GM18502 (cell line): ENCODE data around the gene PPFIBP2.

ENCODE experiments used
- ATAC-seq: cut with Tn5 transposase; IDR thresholded peaks from one replicate; pipeline ENCODE4 v1.9.1; 2021; ENCODE audit warnings: mild to moderate bottlenecking; ENCODE audit not compliant: unreplicated experiment, poor library complexity

PPFIBP2 gene

DNA sequence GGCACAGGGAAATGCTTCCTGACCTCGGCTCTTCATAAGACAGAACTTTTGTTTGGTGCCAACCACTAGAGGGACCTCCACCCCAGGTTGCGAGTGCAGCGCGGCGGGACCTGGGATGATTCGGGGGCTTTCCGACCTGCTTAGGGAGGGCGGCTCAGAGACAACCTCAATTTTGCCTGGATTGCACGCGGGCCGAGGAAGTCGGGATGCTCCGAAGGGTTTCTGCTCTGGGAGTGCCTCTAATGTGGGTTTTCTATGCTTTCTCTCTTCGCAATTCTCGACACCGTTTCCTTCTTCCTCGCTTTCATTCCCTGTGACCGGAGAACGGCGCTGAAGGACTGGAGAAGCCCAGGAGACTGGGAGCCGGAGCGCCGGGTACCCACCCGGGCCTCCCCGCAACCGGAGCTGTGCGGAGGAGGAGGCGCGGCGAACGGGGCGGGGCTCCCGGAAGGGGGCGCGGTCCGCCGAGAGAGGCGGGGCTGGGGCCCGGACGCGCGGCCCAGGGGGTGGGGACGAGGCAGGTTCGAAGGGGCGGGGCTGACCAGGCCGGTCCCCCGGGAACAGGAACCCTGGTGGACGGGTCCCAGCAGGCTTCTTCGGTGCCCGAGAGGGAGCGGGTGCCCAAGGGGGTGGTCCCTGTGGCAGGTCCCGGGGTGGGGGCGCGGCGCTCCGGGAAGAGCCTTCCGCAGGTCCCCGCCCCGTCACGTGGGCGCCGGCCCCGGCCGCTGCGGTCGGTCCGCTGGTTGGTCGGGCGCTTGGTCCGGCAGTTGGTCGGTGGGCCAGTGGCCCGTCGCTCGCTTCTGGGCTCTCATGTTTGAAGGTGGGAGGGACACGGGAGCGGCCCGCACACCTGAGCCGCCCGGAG is at the start of gene PPFIBP2:
Gene PPFIBP2, plus strand, starts transcription at position 766 of the 865 bp plus-strand sequence. CDS start 35,477 bp downstream, outside the sequence.
- peak; percentile 75 for ATAC-seq

DNA sequence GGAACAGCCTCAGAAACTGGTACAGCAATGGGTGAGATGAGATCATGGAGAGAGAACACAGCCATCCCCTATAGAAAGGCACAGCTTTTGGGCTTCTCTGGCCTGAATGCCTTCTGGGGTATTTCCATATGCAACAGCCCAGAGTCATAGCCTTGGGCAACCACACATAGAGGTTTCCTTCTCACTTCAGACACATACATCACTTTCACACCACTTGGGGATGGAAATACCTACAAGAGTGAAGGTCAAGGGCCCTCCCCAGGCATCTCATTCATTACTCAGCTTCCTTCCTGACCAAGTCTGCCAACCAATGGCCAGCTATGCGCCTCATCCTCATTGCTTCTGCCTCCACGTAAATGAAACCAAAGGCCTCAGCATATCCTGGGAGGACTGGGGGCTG is 46.1 kb upstream of the PPFIBP2 start:
- ATAC-seq, result peak; percentile 69

DNA sequence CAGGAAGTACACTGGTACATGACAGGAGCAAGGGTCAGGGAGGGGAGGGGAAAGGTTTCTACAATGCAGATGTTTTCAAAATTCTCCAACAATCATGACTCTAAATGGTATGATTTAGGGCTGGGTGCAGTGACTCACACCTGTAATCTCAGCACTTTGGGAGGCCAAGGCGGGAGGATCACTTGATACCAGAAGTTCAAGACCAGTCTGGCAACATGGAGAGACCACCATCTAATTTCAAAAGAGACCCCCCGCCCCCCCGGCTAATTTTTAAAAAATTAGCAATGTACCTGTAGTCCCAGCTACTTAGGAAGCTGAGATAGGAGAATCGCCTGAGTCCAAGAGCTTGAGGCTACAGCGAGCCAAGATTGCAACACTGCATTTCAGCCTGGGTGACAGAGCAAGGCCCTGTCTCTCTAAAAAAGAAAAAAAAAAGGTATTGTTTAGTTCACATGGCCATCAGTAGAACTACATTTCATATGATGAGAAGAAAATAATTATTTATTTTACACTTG is 44.4 kb upstream of the PPFIBP2 start:
- ATAC-seq, result no peak

DNA sequence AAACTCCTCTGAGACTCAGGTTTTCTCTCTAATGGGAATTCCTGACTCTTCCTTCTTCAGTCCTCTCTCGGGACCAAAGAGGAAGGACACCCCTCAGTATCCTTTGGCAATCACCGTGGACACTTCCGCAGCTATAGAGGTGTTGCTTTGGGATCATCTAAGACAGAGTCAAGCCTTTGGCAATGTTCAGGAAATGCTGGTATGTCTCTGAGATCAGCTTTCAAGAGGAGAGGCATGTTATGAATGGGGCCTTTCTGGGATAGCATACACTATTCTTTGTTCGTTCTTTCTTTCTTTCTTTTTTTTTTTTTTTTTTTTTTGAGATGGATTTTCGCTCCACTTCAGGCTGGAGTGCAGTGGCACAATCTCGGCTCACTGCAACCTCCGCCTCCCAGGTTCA is 42.7 kb upstream of the PPFIBP2 start:
- no peak for ATAC-seq

DNA sequence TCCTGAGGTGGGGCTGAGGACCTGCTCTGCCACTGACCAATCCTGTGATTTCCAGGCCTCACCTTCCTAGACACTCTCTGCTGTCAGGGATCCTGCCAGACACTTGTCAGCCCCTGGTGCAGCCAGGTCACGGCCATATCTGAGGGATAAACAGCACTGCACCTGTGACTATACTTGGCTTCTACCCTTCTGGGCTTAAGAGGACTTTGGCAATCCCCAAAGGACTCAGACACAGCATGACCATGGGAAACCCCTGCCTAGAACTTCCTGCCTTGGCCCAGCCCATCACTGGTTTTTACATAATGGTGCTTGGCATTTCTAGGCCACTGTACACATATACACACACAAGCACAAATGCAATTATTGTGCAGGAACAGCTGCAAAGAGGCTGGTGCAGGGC is 40.1 kb upstream of the PPFIBP2 start:
- ATAC-seq, result peak; percentile 94

DNA sequence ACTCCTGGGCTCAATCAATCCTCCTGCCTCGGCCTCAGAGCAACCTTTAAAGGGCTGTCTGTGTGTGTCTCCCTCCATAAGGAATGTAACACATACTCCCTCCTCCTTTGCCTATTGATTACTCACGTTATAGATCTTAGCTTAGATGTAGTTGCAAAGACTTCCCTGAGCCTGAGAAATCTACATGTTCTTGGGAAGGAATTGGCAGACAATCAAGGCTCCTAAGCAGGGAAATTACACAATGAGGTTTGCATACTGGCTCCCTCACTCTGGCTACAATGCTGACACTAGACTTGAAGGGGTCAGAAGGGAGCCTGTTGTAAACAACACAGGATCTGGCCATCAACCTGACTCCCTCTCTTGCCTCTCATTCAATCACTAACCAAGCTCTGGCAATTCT is 33.7 kb upstream of the PPFIBP2 start:
- no peak for ATAC-seq

DNA sequence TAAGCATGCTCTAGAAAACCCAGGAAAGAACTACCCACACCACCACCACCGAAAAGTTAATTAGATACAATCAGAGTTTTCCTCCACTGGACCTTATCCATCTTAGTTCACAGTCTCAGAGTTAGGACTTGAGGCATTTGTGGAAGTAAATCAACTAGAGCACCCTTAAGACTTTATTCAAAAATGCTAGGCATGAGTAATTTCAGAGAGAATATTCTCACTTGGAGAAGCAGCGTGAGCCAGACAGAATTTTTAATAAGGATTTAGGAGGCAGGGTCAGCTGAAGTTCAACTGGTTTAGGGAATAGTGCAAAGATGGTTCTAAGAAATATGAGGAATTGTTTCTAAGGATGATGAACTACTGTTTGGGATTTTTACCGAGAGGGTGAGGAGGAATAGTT is 29.7 kb upstream of the PPFIBP2 start:
- ATAC-seq, result no peak

DNA sequence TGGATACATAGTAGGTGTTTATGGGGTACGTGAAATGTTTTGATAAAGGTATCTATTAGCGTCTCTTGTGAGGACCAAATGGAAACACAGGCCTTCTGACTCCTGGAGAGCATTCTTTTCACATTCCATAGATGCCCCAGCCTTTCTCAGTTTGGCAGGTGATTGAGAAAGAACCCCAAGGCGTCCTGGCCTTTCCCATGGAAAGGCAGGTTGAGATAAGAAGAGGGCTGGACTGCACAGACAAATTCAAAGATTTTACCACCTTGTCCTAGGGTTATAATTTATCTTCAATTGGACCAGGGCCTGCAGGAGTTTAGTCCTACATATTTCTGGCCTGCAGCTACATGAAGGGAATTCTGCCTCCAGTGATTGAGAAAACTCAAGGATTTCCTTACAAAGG is 29.2 kb upstream of the PPFIBP2 start:
- ATAC-seq, result no peak

DNA sequence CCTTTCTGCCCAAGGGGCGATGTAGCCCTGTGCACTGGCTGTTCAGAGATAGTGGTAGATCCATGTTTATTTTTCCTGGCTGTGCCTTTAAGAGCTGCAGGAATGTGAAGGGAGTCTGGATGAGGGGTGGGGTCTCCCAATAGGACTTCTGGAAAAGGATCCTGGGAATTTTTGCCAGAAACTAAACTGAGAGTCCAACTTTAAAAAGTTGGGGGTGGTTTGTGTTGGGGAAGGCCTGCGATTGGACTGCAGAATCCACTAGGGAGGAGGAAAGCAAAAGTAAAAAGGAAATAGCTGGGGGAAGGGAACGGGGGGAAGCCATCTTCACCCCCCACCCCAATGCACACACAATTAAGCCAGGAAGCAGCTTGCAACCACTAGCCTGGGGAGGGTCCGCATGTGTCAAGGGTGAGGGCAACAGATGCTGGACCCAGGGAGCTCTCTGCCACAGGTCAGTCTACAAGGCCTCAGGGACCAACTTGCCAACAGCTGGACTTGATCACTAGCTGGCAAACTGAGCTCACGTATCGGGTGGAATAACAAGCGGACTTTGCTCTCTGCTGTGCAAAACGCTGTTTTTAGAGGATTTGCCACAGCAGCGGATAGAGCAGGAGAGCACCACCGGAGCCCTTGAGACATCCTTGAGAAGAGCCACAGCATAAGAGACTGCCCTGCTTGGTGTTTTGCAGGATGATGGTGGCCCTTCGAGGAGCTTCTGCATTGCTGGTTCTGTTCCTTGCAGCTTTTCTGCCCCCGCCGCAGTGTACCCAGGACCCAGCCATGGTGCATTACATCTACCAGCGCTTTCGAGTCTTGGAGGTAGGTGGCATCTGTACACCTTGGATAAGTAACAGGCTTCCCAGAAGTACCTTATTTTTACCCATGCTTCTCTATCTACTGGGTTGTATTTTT is 28.4 kb upstream of the PPFIBP2 start, which contains the start of gene OLFML1:
Gene OLFML1, plus strand, starts transcription at position 321 of the 912 bp plus-strand sequence. Its CDS starts 370 bp downstream, at position 691.
- ATAC-seq, result no peak

DNA sequence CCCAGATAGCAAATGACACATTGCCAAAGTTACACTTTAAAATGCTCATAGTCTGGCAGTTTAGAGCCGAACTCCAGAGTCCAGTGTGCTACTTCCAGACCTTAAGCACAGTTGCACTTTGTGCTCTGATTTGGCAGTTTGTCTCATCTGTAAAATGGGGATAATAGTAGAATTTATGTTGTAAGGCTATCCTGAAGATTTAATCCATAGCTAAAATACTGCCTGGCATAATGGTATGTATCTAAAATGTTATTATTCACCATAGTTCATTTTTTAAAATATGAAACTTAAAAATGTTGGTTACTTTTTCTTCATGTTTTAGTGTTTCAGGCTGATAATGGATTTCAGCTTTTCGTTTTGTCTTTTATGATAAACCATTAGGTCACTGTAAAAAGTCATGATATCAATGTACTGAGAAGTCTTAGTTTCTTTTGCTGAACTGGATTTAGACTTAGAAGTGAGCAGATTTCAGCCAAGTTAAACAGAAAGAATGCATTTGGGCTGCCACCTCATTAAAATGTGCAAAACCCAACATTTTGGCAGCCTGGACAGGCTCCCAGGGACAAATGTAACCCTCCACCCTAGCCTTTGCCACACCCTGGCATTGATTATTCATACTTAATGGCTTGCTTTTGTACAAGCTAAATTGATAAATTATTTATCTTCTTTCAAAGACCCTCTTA is 27.6 kb upstream of the PPFIBP2 start:
- ATAC-seq, result no peak

DNA sequence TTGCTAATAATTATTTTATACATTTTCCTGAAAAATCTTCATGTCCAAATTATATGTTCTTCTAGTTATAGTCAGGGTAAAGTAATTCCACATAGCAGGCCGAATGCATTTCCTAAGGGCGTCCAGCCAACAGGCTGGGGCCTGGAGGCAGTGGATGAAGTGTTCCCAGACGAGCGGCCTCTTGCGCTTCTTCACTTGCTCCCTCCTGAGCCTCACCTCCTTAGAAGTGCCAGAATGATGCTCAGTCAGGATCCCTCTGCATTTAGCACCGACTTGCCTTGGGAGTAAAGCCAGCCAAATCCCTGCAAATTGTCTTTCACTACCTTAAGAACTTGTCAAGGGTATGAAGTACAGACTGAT is 27.0 kb upstream of the PPFIBP2 start:
- ATAC-seq, result no peak

DNA sequence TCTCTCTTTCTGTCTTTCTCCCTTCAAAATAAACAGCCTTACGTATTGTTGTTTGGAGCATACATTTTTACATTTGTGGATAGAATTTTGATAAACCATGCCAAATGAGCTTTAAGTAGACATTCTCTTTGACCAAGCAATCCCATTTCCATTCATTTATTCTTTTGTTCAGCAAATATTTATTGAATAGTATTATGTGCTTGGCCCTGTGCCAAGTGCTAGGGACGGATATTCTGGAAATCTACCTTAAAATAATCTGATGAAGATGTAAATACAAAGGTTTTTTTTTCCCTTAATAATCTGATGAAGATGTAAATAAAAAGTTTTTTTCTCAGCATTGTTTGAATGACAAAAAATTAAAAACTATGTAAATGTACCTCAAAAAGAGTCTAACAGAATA is 26.4 kb upstream of the PPFIBP2 start:
- no peak for ATAC-seq

DNA sequence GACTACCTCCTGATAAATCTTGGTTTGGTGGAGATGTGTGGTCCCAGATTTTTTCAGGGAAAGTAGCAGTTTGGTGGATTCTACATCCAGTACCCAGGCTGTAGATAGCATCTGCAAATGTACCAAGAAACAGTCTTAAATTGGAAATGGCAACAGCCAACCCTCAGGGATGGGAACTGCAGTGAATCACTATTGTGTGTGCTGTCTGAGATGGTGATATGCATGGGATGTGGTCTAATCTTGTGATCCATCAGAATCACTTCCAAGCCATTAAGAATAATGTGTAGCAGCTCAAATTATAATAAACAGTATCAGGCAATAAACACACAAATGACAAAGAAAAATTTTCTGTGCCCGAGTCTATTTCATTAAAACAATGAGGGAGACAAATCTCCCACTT is 25.1 kb upstream of the PPFIBP2 start:
- no peak for ATAC-seq

DNA sequence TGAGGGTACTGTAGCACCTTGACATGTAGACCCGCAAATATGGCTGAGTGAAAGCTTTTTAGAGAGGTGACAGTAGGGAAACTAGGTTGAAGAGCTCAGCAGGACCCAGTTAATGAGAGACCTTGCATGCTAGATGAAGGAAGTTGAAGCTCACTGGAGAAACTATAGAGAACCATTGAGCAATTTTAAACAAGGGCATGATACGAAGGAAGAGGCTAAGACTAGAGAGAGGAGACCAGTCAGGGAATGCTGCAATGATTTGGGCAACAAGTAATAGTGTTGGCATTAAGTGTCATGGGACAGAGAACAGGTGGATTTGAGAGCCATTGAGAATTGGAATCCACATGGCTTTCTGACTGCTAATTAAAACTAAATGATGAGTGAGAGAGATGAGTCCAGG is 24.4 kb upstream of the PPFIBP2 start:
- ATAC-seq, result no peak

DNA sequence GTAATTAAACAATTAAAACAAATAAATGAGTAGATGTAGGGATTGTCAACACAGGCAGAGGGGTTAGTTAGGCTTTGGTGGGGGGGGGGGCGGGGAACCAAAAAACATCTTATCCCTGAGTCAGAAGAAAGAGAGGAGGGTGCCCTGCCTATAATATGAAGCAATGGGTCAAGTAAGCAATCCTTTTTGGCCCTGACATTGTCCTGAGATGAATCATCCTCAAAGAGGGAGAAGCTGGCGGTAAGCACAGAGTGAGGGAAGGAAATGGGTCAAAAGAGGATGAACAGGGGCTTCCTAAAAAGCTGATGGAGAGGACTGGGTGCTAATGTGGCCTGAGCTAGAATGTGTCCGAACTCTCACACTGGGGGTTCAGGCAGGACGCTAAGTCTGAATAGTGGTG is 23.7 kb upstream of the PPFIBP2 start:
- ATAC-seq, result no peak

DNA sequence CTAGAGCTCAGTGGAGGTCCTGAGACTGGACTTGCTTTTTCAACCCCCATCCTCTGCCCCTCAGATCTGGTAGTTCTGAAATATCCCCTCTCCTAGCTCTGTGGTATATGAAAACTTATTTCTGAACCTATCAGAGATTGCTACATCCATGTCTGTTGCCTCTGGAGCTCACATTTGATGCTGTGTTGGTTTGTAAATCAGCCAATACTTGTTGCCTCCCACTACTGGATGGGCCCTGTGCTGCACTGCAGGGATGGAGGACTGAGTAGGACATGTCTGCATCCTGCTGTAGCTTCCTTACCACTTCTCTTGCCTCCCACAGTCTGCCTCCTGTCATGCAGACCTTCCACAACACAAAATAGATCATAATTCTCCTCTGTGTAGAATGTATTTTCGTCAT is 23.3 kb upstream of the PPFIBP2 start:
- ATAC-seq, result no peak

DNA sequence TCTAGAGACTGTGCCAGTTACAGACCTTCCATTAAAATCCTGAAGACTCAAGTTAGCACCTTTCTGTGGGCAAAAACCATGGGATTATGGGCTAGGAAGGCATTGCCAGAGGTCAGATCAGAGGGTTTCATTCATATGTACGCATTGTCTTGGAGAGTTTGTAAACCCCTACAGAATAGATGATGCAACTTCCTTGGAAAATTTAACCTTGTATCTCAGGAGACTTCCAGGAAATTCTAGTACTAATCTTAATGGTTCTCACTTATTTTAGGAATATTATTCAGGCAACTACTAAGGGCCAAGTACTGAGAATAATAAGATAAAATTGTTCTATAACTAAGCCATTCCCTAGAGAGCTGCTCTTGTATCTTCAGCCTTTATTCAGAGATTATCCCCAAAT is 21.5 kb upstream of the PPFIBP2 start:
- no peak for ATAC-seq

DNA sequence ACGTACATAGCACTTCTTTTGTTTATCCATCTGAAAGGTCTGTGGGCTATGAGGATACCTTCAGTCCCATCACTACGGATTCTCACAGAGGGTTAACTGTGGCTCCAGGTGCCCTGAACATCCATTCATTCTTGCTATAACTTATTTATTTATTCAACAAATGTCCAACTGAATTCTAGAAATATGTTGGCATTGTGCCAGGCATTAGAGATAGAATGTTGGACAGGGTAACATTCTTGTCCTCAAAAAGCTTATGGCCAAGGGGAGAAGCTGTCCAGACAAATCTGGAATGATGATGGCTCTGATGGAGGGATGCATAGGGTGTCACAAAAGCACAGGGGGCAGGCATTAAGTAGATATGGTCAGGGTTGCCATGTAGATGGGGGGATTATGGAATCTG is 20.1 kb upstream of the PPFIBP2 start:
- no peak for ATAC-seq

DNA sequence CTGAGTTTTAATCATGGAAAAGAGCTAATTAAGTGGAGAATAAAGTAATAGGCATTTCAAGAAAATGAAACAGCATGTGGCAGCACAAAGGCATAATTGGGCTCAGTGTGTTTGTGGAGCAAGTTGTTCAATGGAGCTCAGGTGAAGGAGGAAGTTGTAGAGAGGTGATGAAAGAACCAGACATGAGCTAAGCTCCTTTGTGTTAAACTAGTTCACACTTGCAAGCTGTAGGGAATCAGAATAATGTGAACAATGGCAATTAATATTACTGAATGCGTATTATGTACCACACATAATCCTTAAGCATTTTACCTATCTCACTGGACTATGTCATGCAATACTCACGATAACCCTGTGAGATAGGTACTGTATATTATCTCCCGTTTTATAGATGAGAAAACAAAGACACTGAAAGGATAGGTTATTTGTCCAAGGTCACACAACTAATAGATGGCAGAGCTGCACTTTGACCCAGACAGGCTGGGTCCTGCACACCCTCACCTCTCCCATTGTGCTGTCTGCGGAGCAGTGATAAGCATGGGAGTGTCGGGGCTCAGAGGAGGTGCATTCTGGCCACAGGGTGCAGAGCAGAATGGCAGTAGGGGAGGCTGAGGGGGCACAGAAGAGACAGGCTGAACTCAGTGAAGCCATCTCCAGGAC is 19.6 kb upstream of the PPFIBP2 start:
- no peak for ATAC-seq
